Neural cell (in vitro differentiated cells): ENCODE results near the gene DLG2. TPM values are rescaled to one million over a fixed set of nuclear protein-coding genes. Genes with fewer than 3 reads are reported as not detected.
"Not testable (repeated sequence)": the region's sequence is repeated elsewhere in the genome, so short reads cannot be mapped to it uniquely, and the experiment has no call there.

Experiments used
- H2AFZ ChIP-seq: fragments of 200-600, 300-800 bp; sonication (generic), shearing (Covaris generic); 2 replicates; pipeline ENCODE4 v1.6.0; 2014; ENCODE audit warnings: low read depth, mild to moderate bottlenecking, antibody characterized with exemption, low read length, moderate library complexity
- H3F3A ChIP-seq: fragments of 200-600 bp; shearing (Covaris generic); 2 replicates; pipeline ENCODE4 v1.6.1; 2016; ENCODE audit warnings: mild to moderate bottlenecking, moderate library complexity, mixed read lengths, antibody characterized with exemption, low read length; ENCODE audit not compliant: insufficient read depth, poor library complexity, severe bottlenecking
- H3K27ac ChIP-seq: fragments of 200-600, 300-800 bp; sonication (generic), shearing (Covaris generic); 2 replicates; pipeline ENCODE4 v1.5.1; 2014; ENCODE audit warnings: mild to moderate bottlenecking, low read length, moderate library complexity
- H3K27me3 ChIP-seq: fragments of 300-800, 200-600 bp; sonication (generic), shearing (Covaris generic); 2 replicates; pipeline ENCODE4 v1.6.0; 2014; ENCODE audit warnings: mild to moderate bottlenecking, low read depth, low read length, moderate library complexity; ENCODE audit not compliant: insufficient read depth
- H3K36me3 ChIP-seq: fragments of 300-800, 200-600 bp; sonication (generic), shearing (Covaris generic); 2 replicates; pipeline ENCODE4 v1.5.1; 2014; ENCODE audit warnings: mild to moderate bottlenecking, antibody characterized with exemption, low read length, moderate library complexity; ENCODE audit not compliant: insufficient read depth
- H3K4me2 ChIP-seq: fragments of 300-800, 200-600 bp; sonication (generic), shearing (Covaris generic); 2 replicates; pipeline ENCODE4 v1.6.0; 2014; ENCODE audit warnings: mild to moderate bottlenecking, low read length
- H3K4me3 ChIP-seq: fragments of 300-800, 200-600 bp; sonication (generic), shearing (Covaris generic); 2 replicates; pipeline ENCODE4 v1.5.1; 2014; ENCODE audit warnings: mild to moderate bottlenecking, low read length, moderate library complexity
- H3K79me2 ChIP-seq: fragments of 200-600 bp; shearing (Covaris generic); replicated peaks from 2 replicates; pipeline ENCODE4 v1.6.0; 2014; ENCODE audit warnings: mild to moderate bottlenecking, low read length, moderate library complexity; ENCODE audit not compliant: insufficient read depth
- H3K9ac ChIP-seq: fragments of 300-800, 200-600 bp; sonication (generic), shearing (Covaris generic); 2 replicates; pipeline ENCODE4 v1.6.1; 2016; ENCODE audit warnings: mild to moderate bottlenecking, low read length, mixed read lengths
- H3K9me2 ChIP-seq: fragments of 200-600 bp; shearing (Covaris generic); 2 replicates; pipeline ENCODE4 v1.6.1; 2016; ENCODE audit warnings: mild to moderate bottlenecking, low read length, mixed read lengths; ENCODE audit not compliant: insufficient read depth
- H3K9me3 ChIP-seq: fragments of 200-600, 300-800 bp; sonication (generic), shearing (Covaris generic); 2 replicates; pipeline ENCODE4 v1.6.1; 2016; ENCODE audit warnings: mild to moderate bottlenecking, mixed run types, low read length, moderate library complexity, mixed read lengths
- H4K20me1 ChIP-seq: fragments of 200-600 bp; shearing (Covaris generic); 2 replicates; pipeline ENCODE4 v1.6.1; 2016; ENCODE audit warnings: mild to moderate bottlenecking, mixed run types; ENCODE audit not compliant: insufficient read depth
- CTCF ChIP-seq: fragments of 450-650 bp; IDR thresholded peaks from 2 replicates; pipeline ENCODE4 v1.5.1; 2014; ENCODE audit warnings: antibody characterized with exemption, mild to moderate bottlenecking, moderate library complexity; ENCODE audit not compliant: poor library complexity, severe bottlenecking
- EP300 ChIP-seq: fragments of 450-650 bp; conservative IDR thresholded peaks from 2 replicates; pipeline ENCODE4 v1.6.1; 2014; ENCODE audit warnings: antibody characterized with exemption, mild to moderate bottlenecking, moderate library complexity; ENCODE audit not compliant: poor library complexity, severe bottlenecking
- EZH2 ChIP-seq: fragments of 200-600, 300-800 bp; shearing (Covaris generic), sonication (generic); IDR thresholded peaks from 2 replicates; pipeline ENCODE4 v1.6.1; 2014; ENCODE audit warnings: antibody characterized with exemption, low read length, borderline replicate concordance, mild to moderate bottlenecking; ENCODE audit not compliant: insufficient read depth, poor library complexity, severe bottlenecking
- MXI1 ChIP-seq: fragments of 450-650 bp; conservative IDR thresholded peaks from 2 replicates; pipeline ENCODE4 v1.6.1; 2014; ENCODE audit warnings: antibody characterized with exemption, mild to moderate bottlenecking; ENCODE audit not compliant: poor library complexity, severe bottlenecking
- POLR2AphosphoS5 ChIP-seq: IDR thresholded peaks from 2 replicates; pipeline ENCODE4 v1.6.1; 2012
- RAD21 ChIP-seq: fragments of 450-650 bp; conservative IDR thresholded peaks from 2 replicates; pipeline ENCODE4 v1.6.1; 2014; ENCODE audit warnings: antibody characterized with exemption, mild to moderate bottlenecking, moderate library complexity
- REST ChIP-seq: IDR thresholded peaks from 2 replicates; pipeline ENCODE4 v1.6.1; 2012; ENCODE audit warnings: borderline replicate concordance
- SMC3 ChIP-seq: fragments of 450-650 bp; conservative IDR thresholded peaks from 2 replicates; pipeline ENCODE4 v1.6.1; 2014; ENCODE audit warnings: antibody characterized with exemption, mild to moderate bottlenecking, moderate library complexity; ENCODE audit not compliant: poor library complexity
- TAF1 ChIP-seq: IDR thresholded peaks from 2 replicates; pipeline ENCODE4 v1.6.1; 2012; ENCODE audit warnings: low read depth
- polyA plus RNA-seq: library from polyadenylated mRNA; depleted of rRNA; stranded (reverse); fragments of >200 nt; gene quantifications from 2 replicates; pipeline ENCODE4 v1.2.3, GENCODE V29; 2014

The DLG2 gene
- polyA plus RNA-seq, 1 donor from 2014 or later, result 179 TPM

GRCh38 chr11:83449338-83449913 lies 2177.7 kb downstream of the DLG2 start:
- Histone ChIP-seq H3K9me2 (no peaks in the 10 kb centered on the region), H3K36me3 (no peaks in the 10 kb centered on the region), H3K9me3 (no peaks in the 10 kb centered on the region), H3K27ac (peak overlapping the region; percentile 13), H3F3A (no peaks in the 10 kb centered on the region), H3K27me3 (no peaks in the 10 kb centered on the region), H3K4me3 (no peak overlapping the region), H2AFZ (no peak overlapping the region), H3K79me2 (no peaks in the 10 kb centered on the region), H3K4me2 (no peak overlapping the region), H4K20me1 (no peaks in the 10 kb centered on the region), H3K9ac (no peak overlapping the region)
- TF ChIP-seq RAD21, result no peak
- no peak for TF ChIP-seq REST
- no peak for TF ChIP-seq TAF1
- TF ChIP-seq CTCF, result no peak
- no peak for TF ChIP-seq POLR2AphosphoS5
- TF ChIP-seq SMC3, result no peak
- TF ChIP-seq EP300, result no peak
- TF ChIP-seq EZH2, result no peak
- no peak for TF ChIP-seq MXI1

GRCh38 chr11:83448686-83449085 lies 2178.5 kb downstream of the DLG2 start:
- Histone ChIP-seq H3K9me2 (no peaks in the 10 kb centered on the region), H4K20me1 (no peaks in the 10 kb centered on the region), H3K9ac (peak overlapping the region; percentile 9), H3K4me2 (no peak overlapping the region), H3K27me3 (no peaks in the 10 kb centered on the region), H3K36me3 (no peaks in the 10 kb centered on the region), H3K27ac (no peak overlapping the region), H3K9me3 (no peaks in the 10 kb centered on the region), H3K4me3 (no peak overlapping the region), H3F3A (no peaks in the 10 kb centered on the region), H2AFZ (no peak overlapping the region), H3K79me2 (no peaks in the 10 kb centered on the region)
- no peak for TF ChIP-seq TAF1
- TF ChIP-seq EZH2, result no peak
- TF ChIP-seq MXI1, result no peak
- no peak for TF ChIP-seq SMC3
- TF ChIP-seq CTCF, result no peak
- no peak for TF ChIP-seq POLR2AphosphoS5
- TF ChIP-seq RAD21, result no peak
- no peak for TF ChIP-seq EP300
- no peak for TF ChIP-seq REST

- H3K9ac ChIP-seq, H3K79me2 ChIP-seq, H2AFZ ChIP-seq, H3K4me2 ChIP-seq, H3K27ac ChIP-seq, H3K4me3 ChIP-seq, H3K9me2 ChIP-seq, H3K27me3 ChIP-seq, H3F3A ChIP-seq, H4K20me1 ChIP-seq, H3K36me3 ChIP-seq, H3K9me3 ChIP-seq: not testable (repeated sequence)
These were observed 2183.3 kb downstream of the DLG2 start for GRCh38 chr11:83443880-83444279.
